CD4-positive, alpha-beta T cell (primary cell): ENCODE results near the gene PTPRN2. TPM values are rescaled to one million over a fixed set of nuclear protein-coding genes. Genes with fewer than 3 reads are reported as not detected.

Experiments
- ATAC-seq: fragments of 200-7000 bp; cut with Tn5 transposase; one replicate; pipeline ENCODE4 v1.10.0; 2022; ENCODE audit warnings: mild to moderate bottlenecking; ENCODE audit not compliant: poor library complexity
- CTCF ChIA-PET: fragments of 350-600 bp; sonication (Branson Sonifier 250); formaldehyde crosslinking; loops from one replicate; lab custom pipeline; 2021; ENCODE audit warnings: antibody characterized with exemption, inconsistent platforms; lab: Charles Lee
- POLR2A ChIA-PET: fragments of 350-600 bp; sonication (Branson Sonifier 250); formaldehyde crosslinking; loops from one replicate; lab custom pipeline; 2021; ENCODE audit warnings: antibody characterized with exemption, inconsistent platforms; lab: Charles Lee
- DNase-seq, 14 experiments: peaks; one replicate each; pipeline ENCODE4 v3.0.0-alpha.2; 2013 to 2020; ENCODE audit warnings: mixed read lengths in 2 of 14
- H3K27ac ChIP-seq, 2 donors: one replicate each; pipeline versions ENCODE4 v1.5.1 to v1.7.0; 2013; ENCODE audit warnings: low read length in 2 of 2, low read depth in 1 of 2, mild to moderate bottlenecking in 1 of 2
- H3K27me3 ChIP-seq, 2 experiments: 1 replicate in 1 of 2; 2 replicates in 1 of 2; pipeline versions ENCODE4 v1.6.1 to v1.7.0; 2013; ENCODE audit warnings: low read length in 2 of 2, control low read depth in 1 of 2, mild to moderate bottlenecking in 1 of 2, moderate library complexity in 1 of 2; ENCODE audit not compliant: insufficient read depth in 2 of 2, control insufficient read depth in 1 of 2
- H3K36me3 ChIP-seq: one replicate; pipeline ENCODE4 v1.6.1; 2013; ENCODE audit warnings: low read length, control low read depth; ENCODE audit not compliant: insufficient read depth
- H3K4me1 ChIP-seq: one replicate; pipeline ENCODE4 v1.6.1; 2013; ENCODE audit warnings: low read length, control low read depth; ENCODE audit not compliant: insufficient read depth
- H3K4me3 ChIP-seq: one replicate; pipeline ENCODE4 v1.5.1; 2013; ENCODE audit warnings: mild to moderate bottlenecking, low read length, moderate library complexity
- H3K9me3 ChIP-seq, 2 experiments: 1 replicate in 1 of 2; 2 replicates in 1 of 2; pipeline versions ENCODE4 v1.6.1 to v1.7.0; 2013; ENCODE audit warnings: low read length in 2 of 2, mild to moderate bottlenecking in 2 of 2, control low read depth in 1 of 2, moderate library complexity in 1 of 2; ENCODE audit not compliant: control insufficient read depth in 1 of 2, insufficient read depth in 1 of 2
- H3K27ac Mint-ChIP-seq: one replicate; pipeline ENCODE4 v1.8.0; 2020; ENCODE audit warnings: mixed read lengths
- H3K27me3 Mint-ChIP-seq: one replicate; pipeline ENCODE4 v1.8.0; 2021; ENCODE audit warnings: mixed read lengths
- H3K36me3 Mint-ChIP-seq: one replicate; pipeline ENCODE4 v1.8.0; 2021; ENCODE audit warnings: low read depth, mixed read lengths
- H3K4me1 Mint-ChIP-seq: one replicate; pipeline ENCODE4 v1.8.0; 2021; ENCODE audit warnings: low read depth, mixed read lengths
- H3K4me3 Mint-ChIP-seq: one replicate; pipeline ENCODE4 v1.8.0; 2020; ENCODE audit warnings: mild to moderate bottlenecking, mixed read lengths
- H3K9me3 Mint-ChIP-seq: one replicate; pipeline ENCODE4 v1.8.0; 2020; ENCODE audit warnings: mixed read lengths
- intact Hi-C, 2 experiments: fragments of 100-400 bp; cut with DNase I in 1 of 2; cut with micrococcal nuclease in 1 of 2; formaldehyde crosslinking; loops; one replicate each; pipeline versions ENCODE4 v1.15.1 to v1.9.0; 2023 to 2025; cut with DNase I, micrococcal nuclease
- total RNA-seq, 174 experiments: library from RNA in 2 of 174; stranded (reverse) in 2 of 174; gene quantifications; one replicate each; pipeline ENCODE4 v1.2.3 and lab custom pipeline; 2021 to 2026
- TF ChIP-seq, protein P1 (sequence below): fragments of 200-600 bp; IDR thresholded peaks from one replicate; pipeline ENCODE4 v1.8.0; 2022; ENCODE audit warnings: antibody characterized with exemption, mild to moderate bottlenecking

Gene PTPRN2
- total RNA-seq, 2 experiments from 2014 or later = 0.34 to 0.44 TPM

DNA sequence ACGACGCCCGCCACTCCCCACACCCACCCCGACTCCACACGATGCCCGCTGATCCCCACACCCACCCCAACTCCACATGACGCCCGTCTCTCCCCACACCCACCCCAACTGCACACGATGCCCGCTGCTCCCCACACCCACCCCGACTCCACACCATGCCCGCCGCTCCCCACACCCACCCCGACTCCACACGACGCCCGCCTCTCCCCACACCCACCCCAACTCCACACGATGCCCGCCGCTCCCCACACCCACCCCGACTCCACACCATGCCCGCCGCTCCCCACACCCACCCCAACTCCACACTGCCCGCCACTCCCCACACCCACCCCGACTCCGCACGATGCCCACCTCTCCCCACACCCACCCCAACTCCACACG is 933.8 kb downstream of the PTPRN2 start:
- H3K27ac ChIP-seq = no peak overlapping the region
- H3K4me3 Mint-ChIP-seq = no peak overlapping the region
- TF ChIP-seq, protein P1, sequence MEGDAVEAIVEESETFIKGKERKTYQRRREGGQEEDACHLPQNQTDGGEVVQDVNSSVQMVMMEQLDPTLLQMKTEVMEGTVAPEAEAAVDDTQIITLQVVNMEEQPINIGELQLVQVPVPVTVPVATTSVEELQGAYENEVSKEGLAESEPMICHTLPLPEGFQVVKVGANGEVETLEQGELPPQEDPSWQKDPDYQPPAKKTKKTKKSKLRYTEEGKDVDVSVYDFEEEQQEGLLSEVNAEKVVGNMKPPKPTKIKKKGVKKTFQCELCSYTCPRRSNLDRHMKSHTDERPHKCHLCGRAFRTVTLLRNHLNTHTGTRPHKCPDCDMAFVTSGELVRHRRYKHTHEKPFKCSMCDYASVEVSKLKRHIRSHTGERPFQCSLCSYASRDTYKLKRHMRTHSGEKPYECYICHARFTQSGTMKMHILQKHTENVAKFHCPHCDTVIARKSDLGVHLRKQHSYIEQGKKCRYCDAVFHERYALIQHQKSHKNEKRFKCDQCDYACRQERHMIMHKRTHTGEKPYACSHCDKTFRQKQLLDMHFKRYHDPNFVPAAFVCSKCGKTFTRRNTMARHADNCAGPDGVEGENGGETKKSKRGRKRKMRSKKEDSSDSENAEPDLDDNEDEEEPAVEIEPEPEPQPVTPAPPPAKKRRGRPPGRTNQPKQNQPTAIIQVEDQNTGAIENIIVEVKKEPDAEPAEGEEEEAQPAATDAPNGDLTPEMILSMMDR = no peak
- no peaks in the 10 kb centered on the region for H3K36me3 Mint-ChIP-seq
- no peaks in the 10 kb centered on the region for H3K4me1 Mint-ChIP-seq
- ChIA-PET POLR2A (no interaction called here), CTCF (no interaction called here)
- H3K27me3 Mint-ChIP-seq = no peaks in the 10 kb centered on the region
- DNase-seq (no peak), ATAC-seq (no peak)
- no peak overlapping the region for H3K4me3 ChIP-seq
- H3K27ac Mint-ChIP-seq = no peak overlapping the region
- intact Hi-C loops = no loop called here
- H3K36me3 ChIP-seq = no peaks in the 10 kb centered on the region
- H3K27me3 ChIP-seq = no peaks in the 10 kb centered on the region
- H3K4me1 ChIP-seq = peaks cover 3% of the 10 kb centered on the region
- H3K9me3 Mint-ChIP-seq = no peaks in the 10 kb centered on the region
- H3K9me3 ChIP-seq = peaks cover 0 to 16% of the 10 kb centered on the region in 2 experiments

DNA sequence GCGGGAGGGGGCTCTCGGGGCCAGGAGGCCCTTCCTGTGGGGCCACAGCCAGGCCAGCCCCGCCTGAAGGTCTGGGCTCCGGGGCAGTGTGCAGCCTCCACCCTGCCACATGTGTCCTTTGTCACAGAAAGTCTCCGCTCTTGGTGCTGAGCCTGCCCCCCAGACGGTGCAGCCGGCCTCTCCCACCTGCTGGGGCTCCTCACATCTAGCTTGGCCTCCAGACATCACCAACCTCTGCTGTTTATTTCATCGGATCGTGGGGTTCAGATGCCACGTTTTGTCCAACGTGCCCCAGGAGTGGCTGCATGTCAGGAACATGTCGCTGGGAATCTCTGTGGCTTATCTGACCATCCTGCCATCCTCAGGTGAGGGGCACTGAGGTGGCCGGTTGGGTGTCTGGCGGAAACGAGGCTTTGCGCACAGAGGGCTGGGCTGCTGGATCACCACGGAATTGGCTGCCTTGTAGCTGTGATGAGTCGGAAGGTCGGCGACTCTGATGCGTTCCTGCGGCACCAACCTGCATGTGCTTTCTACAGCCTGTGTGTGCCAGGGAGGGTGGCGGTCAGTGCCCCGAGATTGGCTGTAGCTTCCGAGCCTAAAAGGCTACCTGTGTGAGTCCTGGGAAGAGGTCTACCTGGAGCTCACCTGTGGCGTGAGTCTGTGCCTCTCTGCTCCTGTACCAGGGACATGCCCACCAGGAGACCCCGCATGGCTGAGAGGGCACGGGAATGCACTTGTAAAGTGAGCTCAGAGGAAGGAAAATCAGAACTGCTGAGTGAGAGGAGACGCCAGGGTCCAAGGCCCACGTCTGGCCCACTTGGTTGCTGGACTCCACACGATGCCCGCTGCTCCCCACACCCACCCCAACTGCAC is 934.4 kb downstream of the PTPRN2 start:
- H3K27ac ChIP-seq = no peak overlapping the region
- ChIA-PET CTCF (no interaction called here), POLR2A (no interaction called here)
- no peaks in the 10 kb centered on the region for H3K4me1 Mint-ChIP-seq
- H3K36me3 Mint-ChIP-seq = no peaks in the 10 kb centered on the region
- no peaks in the 10 kb centered on the region for H3K36me3 ChIP-seq
- H3K9me3 Mint-ChIP-seq = no peaks in the 10 kb centered on the region
- intact Hi-C loops = no loop called here
- H3K27ac Mint-ChIP-seq = no peak overlapping the region
- DNase-seq (no peak), ATAC-seq (no peak)
- TF ChIP-seq, protein P1 = no peak
- H3K27me3 Mint-ChIP-seq = no peaks in the 10 kb centered on the region
- H3K4me3 Mint-ChIP-seq = no peak overlapping the region
- no peaks in the 10 kb centered on the region for H3K27me3 ChIP-seq
- H3K4me1 ChIP-seq = no peaks in the 10 kb centered on the region
- H3K9me3 ChIP-seq = peaks cover 0 to 16% of the 10 kb centered on the region in 2 experiments
- no peak overlapping the region for H3K4me3 ChIP-seq

DNA sequence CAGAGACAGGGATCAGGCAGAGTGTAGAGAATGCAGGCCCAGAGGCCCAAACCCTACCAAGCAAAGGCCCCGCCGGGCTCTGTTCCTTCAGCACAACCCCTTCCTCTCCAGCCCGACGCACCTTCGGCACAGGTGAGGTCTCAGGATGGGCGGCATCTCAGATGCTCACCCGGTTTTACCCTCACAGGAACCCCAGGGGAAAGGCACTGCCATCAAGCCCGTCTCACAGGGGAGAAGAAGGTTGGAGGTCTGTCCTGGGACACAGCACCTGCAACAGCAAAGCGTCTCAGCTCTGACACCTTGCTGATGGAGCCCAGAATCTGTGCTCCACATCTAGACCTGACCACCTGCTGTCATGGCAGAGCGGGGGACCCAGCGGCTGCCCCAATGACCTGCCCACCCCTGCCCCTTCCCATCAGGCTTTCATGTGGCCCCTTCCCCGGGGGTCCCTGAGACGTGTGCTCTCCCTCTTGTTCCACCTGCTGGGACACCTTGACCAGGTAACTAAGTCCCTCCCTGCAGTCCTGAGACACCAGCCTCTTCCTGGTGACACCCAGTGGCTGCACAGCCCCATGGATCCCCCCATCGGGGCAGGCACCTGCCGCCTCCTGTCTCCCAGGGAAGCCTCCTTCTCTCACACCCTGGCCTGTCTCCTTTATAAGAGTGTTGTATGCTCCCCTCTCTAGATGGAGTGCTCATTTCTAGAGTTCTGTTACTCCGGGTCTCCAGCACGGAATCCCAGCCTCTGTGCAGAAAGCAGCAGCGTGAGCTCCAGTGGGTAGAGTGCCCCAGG is 935.3 kb downstream of the PTPRN2 start:
- no peaks in the 10 kb centered on the region for H3K4me1 ChIP-seq

More for the DNA sequence above, 935.3 kb downstream of the PTPRN2 start:
- Histone ChIP-seq H3K27me3 (no peaks in the 10 kb centered on the region), H3K27ac (no peak overlapping the region), H3K36me3 (no peaks in the 10 kb centered on the region), H3K4me3 (no peak overlapping the region), H3K9me3 (peaks cover 0 to 16% of the 10 kb centered on the region in 2 experiments)
- no peaks in the 10 kb centered on the region for H3K36me3 Mint-ChIP-seq
- no peak overlapping the region for H3K27ac Mint-ChIP-seq
- TF ChIP-seq, protein P1 = no peak
- DNase-seq (no peak), ATAC-seq (no peak)
- no peaks in the 10 kb centered on the region for H3K4me1 Mint-ChIP-seq
- CTCF ChIA-PET = no interaction called here
- POLR2A ChIA-PET = no interaction called here
- H3K4me3 Mint-ChIP-seq = no peak overlapping the region
- H3K9me3 Mint-ChIP-seq = no peaks in the 10 kb centered on the region
- H3K27me3 Mint-ChIP-seq = no peaks in the 10 kb centered on the region
- intact Hi-C loops = no loop called here
